Adrenal gland (tissue), 5 donors: ENCODE measurements around the gene CSTF3.

Source experiments
- CTCF ChIP-seq, 6 experiments: fragments of 450-650 bp in 4 of 6; fragments of 200-600 bp in 2 of 6; sonication (generic) in 1 of 6; IDR thresholded peaks; 1 replicate in 5 of 6; 2 replicates in 1 of 6; pipeline versions ENCODE4 v1.5.1 to v1.8.0; 2016 to 2021; ENCODE audit warnings: antibody characterized with exemption in 6 of 6, mild to moderate bottlenecking in 2 of 6, moderate library complexity in 1 of 6
- POLR2A ChIP-seq, 2 donors: fragments of 450-650 bp; IDR thresholded peaks; one replicate each; pipeline ENCODE4 v1.6.1; 2017; ENCODE audit warnings: antibody characterized with exemption in 2 of 2, mild to moderate bottlenecking in 2 of 2, moderate library complexity in 1 of 2
- donor health status: DM: no; HTN: no; CAD: no.

GRCh38 chr11:33195462-33196173 lies 34.3 kb upstream of the CSTF3 start:
- no peak for TF ChIP-seq CTCF (IDR thresholded peaks at IDR 0.05)
- no peak for TF ChIP-seq POLR2A (IDR thresholded peaks at IDR 0.05)
